Progenitor cell of endocrine pancreas (in vitro differentiated cells): ENCODE data around the gene ADARB2. TPM values are rescaled to one million over a fixed set of nuclear protein-coding genes. Genes with fewer than 3 reads are reported as not detected.

ENCODE experiments used
- DNase-seq: peaks from one replicate; pipeline ENCODE4 v3.0.0; 2021; ENCODE audit warnings: low spot score; ENCODE audit not compliant: unreplicated experiment
- H3K27ac Mint-ChIP-seq: 2 replicates; pipeline ENCODE4 v1.8.0; 2021; ENCODE audit warnings: mild to moderate bottlenecking, moderate library complexity, mixed read lengths
- H3K27me3 Mint-ChIP-seq: 2 replicates; pipeline ENCODE4 v1.8.0; 2021; ENCODE audit warnings: mixed read lengths
- H3K36me3 Mint-ChIP-seq: 2 replicates; pipeline ENCODE4 v1.8.0; 2022; ENCODE audit warnings: mixed read lengths; ENCODE audit not compliant: insufficient read depth
- H3K4me1 Mint-ChIP-seq: 2 replicates; pipeline ENCODE4 v1.8.0; 2021; ENCODE audit warnings: low read depth, mixed read lengths
- H3K4me3 Mint-ChIP-seq: 2 replicates; pipeline ENCODE4 v1.8.0; 2021; ENCODE audit warnings: low read depth, mild to moderate bottlenecking, moderate library complexity, mixed read lengths
- H3K9me3 Mint-ChIP-seq: 2 replicates; pipeline ENCODE4 v1.8.0; 2021; ENCODE audit warnings: low read depth, mixed read lengths
- total RNA-seq: library from RNA; stranded (reverse); gene quantifications from 2 replicates; pipeline ENCODE4 v1.2.1, GENCODE V29; 2021
- TF ChIP-seq, protein P1 (sequence below): fragments of 200-600 bp; sonication (generic); IDR thresholded peaks from one replicate; pipeline ENCODE4 v1.5.0; 2021; ENCODE audit warnings: antibody characterized with exemption, mild to moderate bottlenecking; ENCODE audit not compliant: unreplicated experiment

Gene ADARB2
- total RNA-seq, 1 donor from 2014 or later, result 1.3 TPM

DNA sequence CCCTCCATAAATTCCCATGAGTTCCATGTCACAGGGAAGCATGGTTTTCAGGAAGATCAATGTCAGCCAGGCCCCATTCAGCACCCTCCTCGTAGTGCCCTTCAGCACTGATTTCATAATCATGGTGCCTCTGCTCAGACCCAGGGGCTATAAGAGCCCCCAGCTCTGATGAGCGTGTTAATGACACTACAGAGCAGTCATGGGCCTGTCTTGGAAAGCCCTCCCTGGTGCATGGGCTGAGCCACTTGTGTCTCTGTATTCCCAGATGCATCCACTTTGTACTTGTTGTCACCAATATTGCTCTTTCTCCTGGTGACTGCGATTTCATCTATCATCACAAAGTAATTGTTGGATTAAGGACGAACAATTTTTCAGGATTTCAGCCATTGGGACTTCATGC is 154.6 kb downstream of the ADARB2 start:
- Mint-ChIP-seq H3K27me3 (peaks cover 7% of the 10 kb centered on the region), H3K9me3 (peaks cover 7% of the 10 kb centered on the region), H3K27ac (no peak overlapping the region), H3K4me3 (no peak overlapping the region), H3K4me1 (no peaks in the 10 kb centered on the region), H3K36me3 (no peaks in the 10 kb centered on the region)
- TF ChIP-seq, protein P1, sequence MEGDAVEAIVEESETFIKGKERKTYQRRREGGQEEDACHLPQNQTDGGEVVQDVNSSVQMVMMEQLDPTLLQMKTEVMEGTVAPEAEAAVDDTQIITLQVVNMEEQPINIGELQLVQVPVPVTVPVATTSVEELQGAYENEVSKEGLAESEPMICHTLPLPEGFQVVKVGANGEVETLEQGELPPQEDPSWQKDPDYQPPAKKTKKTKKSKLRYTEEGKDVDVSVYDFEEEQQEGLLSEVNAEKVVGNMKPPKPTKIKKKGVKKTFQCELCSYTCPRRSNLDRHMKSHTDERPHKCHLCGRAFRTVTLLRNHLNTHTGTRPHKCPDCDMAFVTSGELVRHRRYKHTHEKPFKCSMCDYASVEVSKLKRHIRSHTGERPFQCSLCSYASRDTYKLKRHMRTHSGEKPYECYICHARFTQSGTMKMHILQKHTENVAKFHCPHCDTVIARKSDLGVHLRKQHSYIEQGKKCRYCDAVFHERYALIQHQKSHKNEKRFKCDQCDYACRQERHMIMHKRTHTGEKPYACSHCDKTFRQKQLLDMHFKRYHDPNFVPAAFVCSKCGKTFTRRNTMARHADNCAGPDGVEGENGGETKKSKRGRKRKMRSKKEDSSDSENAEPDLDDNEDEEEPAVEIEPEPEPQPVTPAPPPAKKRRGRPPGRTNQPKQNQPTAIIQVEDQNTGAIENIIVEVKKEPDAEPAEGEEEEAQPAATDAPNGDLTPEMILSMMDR, result no peak
- no peak for DNase-seq

DNA sequence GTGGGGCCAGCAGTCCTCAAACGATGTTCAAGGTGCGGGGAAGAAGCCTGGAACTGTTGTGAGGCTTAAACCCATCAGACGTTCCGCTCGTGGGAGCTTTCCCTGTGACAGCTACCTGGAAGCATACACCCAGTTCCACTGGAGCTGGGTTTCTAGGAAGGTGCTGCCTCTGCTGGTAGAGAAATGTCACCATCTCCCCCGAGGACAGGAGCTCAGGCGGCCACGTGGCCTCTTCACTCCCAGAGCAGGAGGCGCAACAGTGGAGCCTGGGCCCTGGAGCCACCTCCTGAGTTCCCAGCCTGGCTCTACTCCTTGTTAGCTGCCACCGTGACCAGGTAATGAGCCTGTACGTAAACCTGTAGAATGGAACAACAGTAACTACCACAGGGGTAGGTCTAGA is 156.1 kb downstream of the ADARB2 start:
- Mint-ChIP-seq H3K36me3 (no peaks in the 10 kb centered on the region), H3K4me1 (no peaks in the 10 kb centered on the region), H3K27me3 (peaks cover 9% of the 10 kb centered on the region), H3K9me3 (peaks cover 4% of the 10 kb centered on the region), H3K4me3 (no peak overlapping the region), H3K27ac (no peak overlapping the region)
- DNase-seq, result no peak
- TF ChIP-seq, protein P1, result no peak

DNA sequence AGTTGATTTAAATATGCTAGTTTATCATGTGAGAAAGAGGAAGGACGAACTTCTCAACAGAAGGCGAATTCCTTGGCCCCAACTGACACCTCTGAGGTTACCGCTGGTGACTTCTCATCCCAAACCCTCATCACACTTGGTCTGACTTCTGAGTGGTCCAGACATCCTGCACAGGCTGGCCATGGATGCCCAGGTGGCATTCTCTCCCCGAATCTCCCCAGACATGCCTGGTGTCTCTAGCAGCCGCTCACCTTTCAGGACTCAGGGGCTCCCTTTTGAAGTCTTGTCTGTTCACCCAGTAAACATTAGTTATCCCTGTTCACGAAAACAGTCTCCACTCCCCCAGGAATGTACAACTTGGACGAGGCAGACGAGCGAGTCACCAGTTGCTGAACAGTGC is 157.7 kb downstream of the ADARB2 start:
- TF ChIP-seq, protein P1, result no peak
- Mint-ChIP-seq H3K27me3 (peaks cover 9% of the 10 kb centered on the region), H3K36me3 (no peaks in the 10 kb centered on the region), H3K4me3 (no peak overlapping the region), H3K9me3 (peaks cover 4% of the 10 kb centered on the region), H3K27ac (no peak overlapping the region), H3K4me1 (no peaks in the 10 kb centered on the region)
- DNase-seq, result no peak

DNA sequence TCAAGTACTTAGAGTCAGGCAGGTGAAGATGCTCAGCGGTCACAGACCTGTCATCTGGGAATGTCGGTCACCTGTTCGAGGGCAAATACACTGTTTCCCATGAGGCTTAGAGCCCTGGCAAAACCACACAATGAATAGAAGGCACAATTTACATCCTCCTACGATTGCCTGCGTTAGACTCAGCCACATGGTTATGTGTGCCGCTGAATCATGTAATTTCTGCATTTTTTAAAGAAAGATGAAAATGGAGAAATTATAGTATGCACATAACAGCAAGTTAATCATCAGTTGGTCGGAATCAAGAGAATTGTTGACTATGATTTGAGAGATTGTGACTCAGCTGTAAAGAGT is 158.2 kb downstream of the ADARB2 start:
- TF ChIP-seq, protein P1, result no peak
- DNase-seq, result no peak
- Mint-ChIP-seq H3K27me3 (peaks cover 11% of the 10 kb centered on the region), H3K27ac (no peak overlapping the region), H3K9me3 (peaks cover 4% of the 10 kb centered on the region), H3K4me3 (no peak overlapping the region), H3K36me3 (no peaks in the 10 kb centered on the region), H3K4me1 (no peaks in the 10 kb centered on the region)

DNA sequence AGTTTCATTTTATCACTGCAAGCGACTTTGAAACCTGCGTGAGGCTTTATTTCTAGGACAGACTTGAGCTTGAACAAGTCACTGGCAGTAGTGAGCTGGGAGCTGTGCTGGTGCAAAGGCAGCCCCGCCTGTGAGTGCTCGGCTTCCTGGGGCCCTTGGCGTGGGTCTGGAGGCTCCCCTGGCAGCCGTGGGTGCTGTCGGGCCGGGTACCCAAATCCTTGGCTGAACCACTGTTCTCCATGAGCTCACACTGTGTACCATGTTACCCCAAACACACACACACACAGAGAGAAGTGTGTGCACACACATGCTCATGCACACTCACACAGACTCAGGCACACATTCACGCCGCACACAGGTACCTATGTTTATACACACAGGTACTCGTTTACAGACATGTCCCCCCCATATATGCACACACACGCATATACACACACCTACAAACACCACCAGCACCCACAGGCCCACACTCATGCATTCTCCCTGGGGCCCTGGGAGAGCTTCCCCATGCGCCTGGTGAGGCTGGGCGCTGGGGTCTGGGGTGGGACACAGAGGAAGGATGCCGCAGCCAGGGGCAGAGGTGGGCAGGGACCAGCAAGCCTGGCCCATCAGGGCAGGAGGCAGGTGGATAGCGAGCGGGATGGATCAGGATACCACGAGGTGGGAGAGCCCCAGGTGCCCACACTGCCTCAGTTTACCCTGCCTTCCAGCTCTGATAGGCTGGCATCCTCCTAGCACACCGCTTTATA is 158.8 kb downstream of the ADARB2 start:
- no peak overlapping the region for H3K4me3 Mint-ChIP-seq
- H3K4me1 Mint-ChIP-seq, result no peaks in the 10 kb centered on the region
- TF ChIP-seq, protein P1, result no peak
- DNase-seq, result no peak
- no peak overlapping the region for H3K27ac Mint-ChIP-seq
- no peaks in the 10 kb centered on the region for H3K36me3 Mint-ChIP-seq
- peaks cover 3% of the 10 kb centered on the region for H3K9me3 Mint-ChIP-seq
- H3K27me3 Mint-ChIP-seq, result peaks cover 12% of the 10 kb centered on the region
